SK-N-SH (cell line): ENCODE data around the gene ZNF891. TPM values are rescaled to one million over a fixed set of nuclear protein-coding genes. Genes with fewer than 3 reads are reported as not detected.
A peak's percentile ranks its signal among the peaks of the same experiment; 100 is the strongest.

ENCODE experiments used
- CTCF ChIA-PET: fragments of 300-600, 350-600 bp; formaldehyde crosslinking; extraction: SDS; loops from one replicate; lab custom pipeline; 2021; lab: Yijun Ruan, JAX
- POLR2A ChIA-PET: fragments of 350-600 bp; sonication (Branson Sonifier 250); formaldehyde crosslinking; extraction: SDS; loops from one replicate; lab custom pipeline; 2020; ENCODE audit warnings: antibody characterized with exemption, inconsistent platforms; lab: Yijun Ruan, JAX
- DNase-seq: peaks from one replicate; pipeline ENCODE4 v3.0.0; 2012
- H2AFZ ChIP-seq: fragments of 200-600 bp; sonication (generic); 2 replicates; pipeline ENCODE4 v1.8.1; 2016; ENCODE audit warnings: antibody characterized with exemption, mild to moderate bottlenecking, low read depth
- H3F3A ChIP-seq: fragments of 200-600 bp; sonication (generic); replicated peaks from 2 replicates; pipeline ENCODE3; 2016; ENCODE audit warnings: antibody characterized with exemption, mild to moderate bottlenecking; ENCODE audit not compliant: insufficient read depth
- H3K27ac ChIP-seq, 2 experiments: fragments of 200-500 bp in 1 of 2; fragments of 200-600 bp in 1 of 2; sonication (Bioruptor generic) in 1 of 2; sonication (generic), shearing (Covaris generic) in 1 of 2; 2 replicates each; pipeline versions ENCODE4 v1.5.1 to v1.6.1; 2014 to 2016; ENCODE audit warnings: low read depth in 2 of 2, inconsistent platforms in 1 of 2, low read length in 1 of 2, mild to moderate bottlenecking in 1 of 2, mixed read lengths in 1 of 2
- H3K27me3 ChIP-seq: fragments of 200-600 bp; sonication (generic), shearing (Covaris generic); 2 replicates; pipeline ENCODE4 v1.6.1; 2016; ENCODE audit warnings: mixed run types; ENCODE audit not compliant: insufficient read depth
- H3K36me3 ChIP-seq, 2 experiments: fragments of 200-500 bp in 1 of 2; fragments of 200-600 bp in 1 of 2; sonication (Bioruptor generic) in 1 of 2; sonication (generic) in 1 of 2; replicated peaks in 1 of 2; 2 replicates each; pipeline versions ENCODE3 to v1.5.1; 2014 to 2016; ENCODE audit warnings: low read length in 1 of 2, mild to moderate bottlenecking in 1 of 2; ENCODE audit not compliant: insufficient read depth in 2 of 2, control insufficient read depth in 1 of 2
- H3K4me1 ChIP-seq, 2 experiments: fragments of 200-500 bp in 1 of 2; fragments of 200-600 bp in 1 of 2; sonication (Bioruptor generic) in 1 of 2; sonication (generic), shearing (Covaris generic) in 1 of 2; 2 replicates each; pipeline versions ENCODE4 v1.5.1 to v1.6.1; 2014 to 2016; ENCODE audit warnings: low read depth in 1 of 2, low read length in 1 of 2, mixed run types in 1 of 2; ENCODE audit not compliant: insufficient read depth in 2 of 2, control insufficient read depth in 1 of 2
- H3K4me2 ChIP-seq: fragments of 200-600 bp; sonication (generic), shearing (Covaris generic); 2 replicates; pipeline ENCODE4 v1.6.1; 2017; ENCODE audit warnings: mixed run types
- H3K4me3 ChIP-seq, 2 experiments: fragments of 200-500 bp in 1 of 2; fragments of 200-600 bp in 1 of 2; sonication (Bioruptor generic) in 1 of 2; sonication (generic), shearing (Covaris generic) in 1 of 2; 2 replicates each; pipeline versions ENCODE4 v1.5.1 to v1.8.1; 2014 to 2016; ENCODE audit warnings: low read depth in 2 of 2, inconsistent platforms in 1 of 2, low read length in 1 of 2, mild to moderate bottlenecking in 1 of 2, mixed read lengths in 1 of 2, moderate library complexity in 1 of 2
- H3K79me2 ChIP-seq: fragments of 200-600 bp; sonication (generic); 2 replicates; pipeline ENCODE4 v1.8.1; 2017; ENCODE audit warnings: mild to moderate bottlenecking; ENCODE audit not compliant: insufficient read depth
- H3K9ac ChIP-seq: fragments of 200-600 bp; sonication (generic); 2 replicates; pipeline ENCODE4 v1.6.1; 2017; ENCODE audit warnings: mixed run types
- H3K9me2 ChIP-seq: fragments of 200-600 bp; sonication (generic); 2 replicates; pipeline ENCODE4 v1.6.1; 2017; ENCODE audit warnings: mixed run types
- H3K9me3 ChIP-seq: fragments of 200-600 bp; sonication (generic); 2 replicates; pipeline ENCODE4 v1.6.1; 2017; ENCODE audit warnings: mixed run types, mild to moderate bottlenecking, moderate library complexity
- H4K20me1 ChIP-seq: fragments of 200-600 bp; sonication (generic); 2 replicates; pipeline ENCODE4 v1.6.1; 2017; ENCODE audit warnings: mild to moderate bottlenecking, mixed run types; ENCODE audit not compliant: insufficient read depth
- FOSL2 ChIP-seq: IDR thresholded peaks from 2 replicates; pipeline ENCODE4 v1.4.0; 2012; ENCODE audit warnings: low read depth, mild to moderate bottlenecking, moderate library complexity, borderline replicate concordance
- FOXJ3 ChIP-seq: sonication (generic); formaldehyde crosslinking; IDR thresholded peaks from 2 replicates; pipeline ENCODE4 v1.5.1; 2020; ENCODE audit warnings: mild to moderate bottlenecking, missing genetic modification reagents
- GATA2 ChIP-seq: sonication (generic); formaldehyde crosslinking; IDR thresholded peaks from 2 replicates; pipeline ENCODE4 v1.5.0; 2020; ENCODE audit warnings: mild to moderate bottlenecking, missing genetic modification reagents
- MEF2A ChIP-seq: IDR thresholded peaks from 2 replicates; pipeline ENCODE4 v1.4.0; 2012; ENCODE audit warnings: low read depth, borderline replicate concordance
- NRF1 ChIP-seq: IDR thresholded peaks from 2 replicates; pipeline ENCODE4 v1.6.1; 2012; ENCODE audit warnings: low read depth, mild to moderate bottlenecking, low read length
- RAD21 ChIP-seq: IDR thresholded peaks from 2 replicates; pipeline ENCODE4 v1.6.1; 2012; ENCODE audit warnings: mild to moderate bottlenecking, low read length
- RCOR1 ChIP-seq: fragments of 150-350 bp; IDR thresholded peaks from 2 replicates; pipeline ENCODE4 v1.6.1; 2017; ENCODE audit warnings: antibody characterized with exemption, low read length
- RFX5 ChIP-seq: IDR thresholded peaks from 2 replicates; pipeline ENCODE4 v1.6.1; 2012; ENCODE audit warnings: mild to moderate bottlenecking, improper control_type of control experiment, low read length
- TAF1 ChIP-seq: IDR thresholded peaks from 2 replicates; pipeline ENCODE4 v1.6.1; 2012; ENCODE audit warnings: low read depth, mild to moderate bottlenecking, low read length, moderate library complexity, borderline replicate concordance
- TCF12 ChIP-seq: IDR thresholded peaks from 2 replicates; pipeline ENCODE4 v1.4.0; 2012
- TEAD4 ChIP-seq: IDR thresholded peaks from 2 replicates; pipeline ENCODE4 v1.4.0; 2012; ENCODE audit warnings: mild to moderate bottlenecking, borderline replicate concordance; ENCODE audit not compliant: insufficient read depth
- YY1 ChIP-seq: IDR thresholded peaks from 2 replicates; pipeline ENCODE4 v1.4.0; 2012; ENCODE audit warnings: low read depth, mild to moderate bottlenecking
- WGBS: methylation state at CpG from one replicate; pipeline ENCODE4 v1.1.6; 2017; ENCODE audit warnings: low lambda C conversion rate; 5-methylcytosine and 5-hydroxymethylcytosine counted together
- polyA plus RNA-seq, 3 experiments: library from polyadenylated mRNA; depleted of rRNA; stranded (reverse); fragments of >200 nt; gene quantifications; 2 replicates each; pipeline ENCODE4 v1.2.3, GENCODE V29; 2012
- TF ChIP-seq, protein P1 (sequence below): IDR thresholded peaks from 2 replicates; pipeline ENCODE4 v1.6.1; 2012; ENCODE audit warnings: mild to moderate bottlenecking, low read depth, low read length, moderate library complexity
- TF ChIP-seq, protein P2 (sequence below): IDR thresholded peaks from 2 replicates; pipeline ENCODE4 v1.4.0; 2012; ENCODE audit warnings: low read depth, borderline replicate concordance
- TF ChIP-seq, protein P3 (sequence below): IDR thresholded peaks from 2 replicates; pipeline ENCODE4; 2012
- TF ChIP-seq, protein P4 (sequence below): IDR thresholded peaks from 2 replicates; pipeline ENCODE4 v1.4.0; 2012; ENCODE audit warnings: low read depth, borderline replicate concordance

ZNF891 gene
- polyA plus RNA-seq, 1 of the 3 experiments (the other 2 are of a cell fraction), result 0.33 TPM

DNA sequence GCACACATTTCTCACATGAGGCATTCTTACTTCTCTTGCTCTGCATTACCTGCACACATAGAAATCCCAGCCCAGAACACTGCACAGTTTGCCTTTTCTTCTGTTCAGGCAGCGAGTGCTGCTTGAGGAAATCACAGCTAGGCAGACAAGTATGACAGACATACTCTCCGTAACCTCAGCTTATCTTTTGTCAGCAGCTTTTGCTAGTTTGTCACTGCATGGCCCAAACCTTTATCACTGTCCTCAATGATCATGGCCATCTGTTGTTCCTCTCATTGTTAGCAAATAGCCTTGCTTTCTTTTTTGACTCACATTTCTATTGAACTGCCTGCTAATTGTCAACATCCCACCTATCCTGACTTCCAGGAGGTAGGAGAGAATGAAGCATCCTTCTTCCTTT, 5.7 kb upstream of the ZNF891 start:
- CTCF ChIA-PET, result no interaction called here
- TF ChIP-seq NRF1 (no peak), RAD21 (no peak), RCOR1 (no peak), YY1 (no peak), FOSL2 (no peak), MEF2A (no peak), GATA2 (CRISPR knock-in tag) (no peak), FOXJ3 (CRISPR knock-in tag) (no peak)
- TF ChIP-seq, protein P1, sequence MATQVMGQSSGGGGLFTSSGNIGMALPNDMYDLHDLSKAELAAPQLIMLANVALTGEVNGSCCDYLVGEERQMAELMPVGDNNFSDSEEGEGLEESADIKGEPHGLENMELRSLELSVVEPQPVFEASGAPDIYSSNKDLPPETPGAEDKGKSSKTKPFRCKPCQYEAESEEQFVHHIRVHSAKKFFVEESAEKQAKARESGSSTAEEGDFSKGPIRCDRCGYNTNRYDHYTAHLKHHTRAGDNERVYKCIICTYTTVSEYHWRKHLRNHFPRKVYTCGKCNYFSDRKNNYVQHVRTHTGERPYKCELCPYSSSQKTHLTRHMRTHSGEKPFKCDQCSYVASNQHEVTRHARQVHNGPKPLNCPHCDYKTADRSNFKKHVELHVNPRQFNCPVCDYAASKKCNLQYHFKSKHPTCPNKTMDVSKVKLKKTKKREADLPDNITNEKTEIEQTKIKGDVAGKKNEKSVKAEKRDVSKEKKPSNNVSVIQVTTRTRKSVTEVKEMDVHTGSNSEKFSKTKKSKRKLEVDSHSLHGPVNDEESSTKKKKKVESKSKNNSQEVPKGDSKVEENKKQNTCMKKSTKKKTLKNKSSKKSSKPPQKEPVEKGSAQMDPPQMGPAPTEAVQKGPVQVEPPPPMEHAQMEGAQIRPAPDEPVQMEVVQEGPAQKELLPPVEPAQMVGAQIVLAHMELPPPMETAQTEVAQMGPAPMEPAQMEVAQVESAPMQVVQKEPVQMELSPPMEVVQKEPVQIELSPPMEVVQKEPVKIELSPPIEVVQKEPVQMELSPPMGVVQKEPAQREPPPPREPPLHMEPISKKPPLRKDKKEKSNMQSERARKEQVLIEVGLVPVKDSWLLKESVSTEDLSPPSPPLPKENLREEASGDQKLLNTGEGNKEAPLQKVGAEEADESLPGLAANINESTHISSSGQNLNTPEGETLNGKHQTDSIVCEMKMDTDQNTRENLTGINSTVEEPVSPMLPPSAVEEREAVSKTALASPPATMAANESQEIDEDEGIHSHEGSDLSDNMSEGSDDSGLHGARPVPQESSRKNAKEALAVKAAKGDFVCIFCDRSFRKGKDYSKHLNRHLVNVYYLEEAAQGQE, result no peak
- TF ChIP-seq, protein P2, sequence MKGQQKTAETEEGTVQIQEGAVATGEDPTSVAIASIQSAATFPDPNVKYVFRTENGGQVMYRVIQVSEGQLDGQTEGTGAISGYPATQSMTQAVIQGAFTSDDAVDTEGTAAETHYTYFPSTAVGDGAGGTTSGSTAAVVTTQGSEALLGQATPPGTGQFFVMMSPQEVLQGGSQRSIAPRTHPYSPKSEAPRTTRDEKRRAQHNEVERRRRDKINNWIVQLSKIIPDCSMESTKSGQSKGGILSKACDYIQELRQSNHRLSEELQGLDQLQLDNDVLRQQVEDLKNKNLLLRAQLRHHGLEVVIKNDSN, result no peak
- TF ChIP-seq, protein P3, sequence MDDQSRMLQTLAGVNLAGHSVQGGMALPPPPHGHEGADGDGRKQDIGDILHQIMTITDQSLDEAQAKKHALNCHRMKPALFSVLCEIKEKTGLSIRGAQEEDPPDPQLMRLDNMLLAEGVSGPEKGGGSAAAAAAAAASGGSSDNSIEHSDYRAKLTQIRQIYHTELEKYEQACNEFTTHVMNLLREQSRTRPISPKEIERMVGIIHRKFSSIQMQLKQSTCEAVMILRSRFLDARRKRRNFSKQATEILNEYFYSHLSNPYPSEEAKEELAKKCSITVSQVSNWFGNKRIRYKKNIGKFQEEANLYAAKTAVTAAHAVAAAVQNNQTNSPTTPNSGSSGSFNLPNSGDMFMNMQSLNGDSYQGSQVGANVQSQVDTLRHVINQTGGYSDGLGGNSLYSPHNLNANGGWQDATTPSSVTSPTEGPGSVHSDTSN, result no peak

DNA sequence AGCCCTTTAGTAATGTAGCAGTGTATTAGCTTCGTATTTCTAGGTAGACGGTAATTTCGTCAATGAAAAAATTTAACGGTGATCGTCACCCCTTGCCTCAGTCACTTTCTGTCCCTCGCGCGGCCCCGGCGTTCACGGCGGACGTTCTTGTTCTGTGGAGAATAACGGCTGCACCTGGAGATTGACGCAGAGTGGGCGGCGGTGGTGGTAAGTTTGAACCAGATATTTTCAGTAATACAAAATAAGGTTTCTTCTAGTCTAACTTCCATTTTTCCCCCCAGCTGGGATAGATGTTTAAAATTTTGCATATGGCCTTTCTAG, 694 bp upstream of the ZNF891 start:
- peak overlapping the region; percentile 80 for H3K4me2 ChIP-seq

More for the DNA sequence above, 5.7 kb upstream of the ZNF891 start:
- no peak overlapping the region for H3K9ac ChIP-seq
- H3K4me1 ChIP-seq, result no peaks in the 10 kb centered on the region; a peak in 1 of 4 replicates
- peaks cover 2% of the 10 kb centered on the region for H3F3A ChIP-seq
- no peaks in the 10 kb centered on the region for H4K20me1 ChIP-seq
- H3K9me2 ChIP-seq, result no peaks in the 10 kb centered on the region
- no peak overlapping the region for H3K27ac ChIP-seq
- peaks cover 17 to 34% of the 10 kb centered on the region in 2 experiments for H3K36me3 ChIP-seq
- H3K4me3 ChIP-seq, result no peak overlapping the region
- WGBS, result 79% methylated on average over 2 of the region's 2 CpGs
- H3K79me2 ChIP-seq, result no peaks in the 10 kb centered on the region
- no peaks in the 10 kb centered on the region for H3K27me3 ChIP-seq
- POLR2A ChIA-PET, result no interaction called here
- no peak overlapping the region for H2AFZ ChIP-seq
- H3K4me2 ChIP-seq, result no peak overlapping the region
- no peak for DNase-seq
- H3K9me3 ChIP-seq, result no peaks in the 10 kb centered on the region

More for the DNA sequence above, 694 bp upstream of the ZNF891 start:
- H3K27me3 ChIP-seq, result no peaks in the 10 kb centered on the region
- H3K4me1 ChIP-seq, result no peaks in the 10 kb centered on the region; a peak in 1 of 4 replicates
- CTCF ChIA-PET, result interaction anchor here (1.4 kb wide), 1 partner anchor 11 kb away, joined by 3 read pairs; no protein-coding TSS in a partner anchor
- no peaks in the 10 kb centered on the region for H4K20me1 ChIP-seq
- DNase-seq, result peak; percentile 19
- TF ChIP-seq, protein P4, sequence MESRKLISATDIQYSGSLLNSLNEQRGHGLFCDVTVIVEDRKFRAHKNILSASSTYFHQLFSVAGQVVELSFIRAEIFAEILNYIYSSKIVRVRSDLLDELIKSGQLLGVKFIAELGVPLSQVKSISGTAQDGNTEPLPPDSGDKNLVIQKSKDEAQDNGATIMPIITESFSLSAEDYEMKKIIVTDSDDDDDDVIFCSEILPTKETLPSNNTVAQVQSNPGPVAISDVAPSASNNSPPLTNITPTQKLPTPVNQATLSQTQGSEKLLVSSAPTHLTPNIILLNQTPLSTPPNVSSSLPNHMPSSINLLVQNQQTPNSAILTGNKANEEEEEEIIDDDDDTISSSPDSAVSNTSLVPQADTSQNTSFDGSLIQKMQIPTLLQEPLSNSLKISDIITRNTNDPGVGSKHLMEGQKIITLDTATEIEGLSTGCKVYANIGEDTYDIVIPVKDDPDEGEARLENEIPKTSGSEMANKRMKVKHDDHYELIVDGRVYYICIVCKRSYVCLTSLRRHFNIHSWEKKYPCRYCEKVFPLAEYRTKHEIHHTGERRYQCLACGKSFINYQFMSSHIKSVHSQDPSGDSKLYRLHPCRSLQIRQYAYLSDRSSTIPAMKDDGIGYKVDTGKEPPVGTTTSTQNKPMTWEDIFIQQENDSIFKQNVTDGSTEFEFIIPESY, result no peak
- no peak for TF ChIP-seq TEAD4
- no peak for TF ChIP-seq TCF12
- TF ChIP-seq RFX5, result peak; percentile 7; the same call in 1 of the 2 replicates
- no peak for TF ChIP-seq TAF1
- TF ChIP-seq, all 33 proteins: peak for 1
- POLR2A ChIA-PET, result interaction anchor here (0.7 to 3.0 kb wide), 3 partner anchors 40 to 51 kb away, joined by 5 to 18 read pairs (median 5); partner anchors contain the start of genes ZNF140 and ZNF268
- Histone ChIP-seq H3K4me3 (peak overlapping the region; percentile 78 to 84), H3K9me2 (no peaks in the 10 kb centered on the region), H3K9me3 (peaks cover 24% of the 10 kb centered on the region), H3K79me2 (no peaks in the 10 kb centered on the region), H2AFZ (peak overlapping the region; percentile 96), H3K27ac (peak overlapping the region; percentile 85 to 94), H3F3A (peaks cover 20% of the 10 kb centered on the region), H3K9ac (peak overlapping the region; percentile 73), H3K36me3 (peaks cover 19 to 37% of the 10 kb centered on the region in 2 experiments)
- WGBS, result 5% methylated on average over 15 of the region's 17 CpGs
